SK-N-SH treated with all-trans-retinoic acid at 6 μM for 48 hours (cell line): ENCODE measurements around the gene TMEM151B.

Experiments
- ATAC-seq: fragments of 200-7000 bp; cut with Tn5 transposase; 3 replicates; pipeline ENCODE4 v1.9.1; 2020; ENCODE audit warnings: mild to moderate bottlenecking, moderate library complexity
- ARNTL ChIP-seq: fragments of 450-650 bp; formaldehyde crosslinking; IDR thresholded peaks from 2 replicates; pipeline ENCODE4 v1.5.0; 2020; ENCODE audit warnings: low read depth, mild to moderate bottlenecking, moderate library complexity, borderline replicate concordance
- CREB5 ChIP-seq: fragments of 250-450 bp; sonication (Bioruptor Pico); IDR thresholded peaks from 2 replicates; pipeline ENCODE4 v1.5.1; 2020; ENCODE audit warnings: low read depth, mild to moderate bottlenecking, moderate library complexity
- CSDC2 ChIP-seq: fragments of 250-450 bp; sonication (Bioruptor Pico); IDR thresholded peaks from 2 replicates; pipeline ENCODE4 v1.5.0; 2020; ENCODE audit warnings: mild to moderate bottlenecking, moderate library complexity
- CSRNP3 ChIP-seq: fragments of 250-450 bp; sonication (Bioruptor Pico); IDR thresholded peaks from 2 replicates; pipeline ENCODE4 v1.5.1; 2021; ENCODE audit warnings: mild to moderate bottlenecking, moderate library complexity
- ESRRG ChIP-seq: fragments of 250-450 bp; sonication (Bioruptor Pico); IDR thresholded peaks from 2 replicates; pipeline ENCODE4 v1.6.1; 2021; ENCODE audit warnings: mild to moderate bottlenecking
- ISL1 ChIP-seq: fragments of 250-450 bp; sonication (Bioruptor Pico); IDR thresholded peaks from 2 replicates; pipeline ENCODE4 v2.1.2; 2022; ENCODE audit warnings: mild to moderate bottlenecking, moderate library complexity
- OSR1 ChIP-seq: fragments of 250-450 bp; sonication (Bioruptor Pico); IDR thresholded peaks from 2 replicates; pipeline ENCODE4 v1.8.0; 2022; ENCODE audit warnings: moderate library complexity, mild to moderate bottlenecking, inconsistent platforms
- PATZ1 ChIP-seq: fragments of 250-450 bp; sonication (Bioruptor Pico); IDR thresholded peaks from 2 replicates; pipeline ENCODE4 v1.8.0; 2020; ENCODE audit warnings: mild to moderate bottlenecking, moderate library complexity, borderline replicate concordance
- POU6F1 ChIP-seq: fragments of 250-450 bp; sonication (Bioruptor Pico); IDR thresholded peaks from 2 replicates; pipeline ENCODE4 v1.8.0; 2021; ENCODE audit warnings: low read depth, mild to moderate bottlenecking, moderate library complexity, borderline replicate concordance
- PPARA ChIP-seq: fragments of 250-450 bp; sonication (Bioruptor Pico); IDR thresholded peaks from 2 replicates; pipeline ENCODE4 v1.5.0; 2020; ENCODE audit warnings: mild to moderate bottlenecking, borderline replicate concordance
- RARB ChIP-seq: fragments of 250-450 bp; sonication (Bioruptor Pico); IDR thresholded peaks from 2 replicates; pipeline ENCODE4 v1.8.0; 2021; ENCODE audit warnings: mild to moderate bottlenecking, moderate library complexity
- SNAI2 ChIP-seq: fragments of 250-450 bp; sonication (Bioruptor Pico); IDR thresholded peaks from 2 replicates; pipeline ENCODE4 v1.5.0; 2020; ENCODE audit warnings: mild to moderate bottlenecking, moderate library complexity
- TCF4 ChIP-seq: fragments of 250-450 bp; sonication (Bioruptor Pico); IDR thresholded peaks from 2 replicates; pipeline ENCODE4 v1.8.0; 2021; ENCODE audit warnings: mild to moderate bottlenecking, moderate library complexity, borderline replicate concordance
- TOX ChIP-seq: fragments of 250-450 bp; sonication (Bioruptor Pico); IDR thresholded peaks from 2 replicates; pipeline ENCODE4 v1.8.0; 2021; ENCODE audit warnings: mild to moderate bottlenecking, moderate library complexity, borderline replicate concordance
- TSHZ2 ChIP-seq: fragments of 250-450 bp; sonication (Bioruptor Pico); IDR thresholded peaks from 2 replicates; pipeline ENCODE4 v1.5.0; 2020; ENCODE audit warnings: mild to moderate bottlenecking, moderate library complexity
- ZC3H10 ChIP-seq: fragments of 250-450 bp; sonication (Bioruptor Pico); IDR thresholded peaks from 2 replicates; pipeline ENCODE4 v1.5.1; 2021; ENCODE audit warnings: mild to moderate bottlenecking, moderate library complexity
- ZFP3 ChIP-seq: fragments of 250-450 bp; sonication (Bioruptor Pico); IDR thresholded peaks from 2 replicates; pipeline ENCODE4 v1.5.0; 2020; ENCODE audit warnings: mild to moderate bottlenecking, moderate library complexity
- ZFP30 ChIP-seq: fragments of 450-650 bp; formaldehyde crosslinking; IDR thresholded peaks from 2 replicates; pipeline ENCODE4 v1.5.0; 2022; ENCODE audit warnings: mild to moderate bottlenecking, moderate library complexity
- ZNF565 ChIP-seq: fragments of 450-650 bp; formaldehyde crosslinking; conservative IDR thresholded peaks from 2 replicates; pipeline ENCODE4 v1.5.0; 2020; ENCODE audit warnings: low read depth, mild to moderate bottlenecking, moderate library complexity
- ZNF70 ChIP-seq: fragments of 450-650 bp; formaldehyde crosslinking; IDR thresholded peaks from 2 replicates; pipeline ENCODE4 v1.5.0; 2020; ENCODE audit warnings: mild to moderate bottlenecking, moderate library complexity
- ZNF8 ChIP-seq: fragments of 450-650 bp; formaldehyde crosslinking; IDR thresholded peaks from 2 replicates; pipeline ENCODE4 v1.5.0; 2020; ENCODE audit warnings: mild to moderate bottlenecking, moderate library complexity

Gene TMEM151B

GRCh38 chr6:44275271-44275748, 5.1 kb downstream of the TMEM151B start:
- no peak for TF ChIP-seq ZFP30 (CRISPR knock-in tag)
- TF ChIP-seq CREB5: no peak
- no peak for TF ChIP-seq RARB (CRISPR knock-in tag)
- no peak for TF ChIP-seq ISL1 (CRISPR knock-in tag)
- TF ChIP-seq PATZ1 (CRISPR knock-in tag): no peak
- no peak for TF ChIP-seq ZNF565
- TF ChIP-seq CSRNP3 (CRISPR knock-in tag): no peak
- no peak for TF ChIP-seq ARNTL (CRISPR knock-in tag)
- TF ChIP-seq SNAI2 (CRISPR knock-in tag): no peak
- TF ChIP-seq ESRRG (CRISPR knock-in tag): no peak
- TF ChIP-seq OSR1 (CRISPR knock-in tag): no peak
- no peak for ATAC-seq

- TF ChIP-seq OSR1 (CRISPR knock-in tag) (no peak), TOX (CRISPR knock-in tag) (no peak), ZNF565 (no peak), ZNF70 (no peak), CSDC2 (CRISPR knock-in tag) (no peak), CSRNP3 (CRISPR knock-in tag) (no peak), TCF4 (CRISPR knock-in tag) (no peak), PPARA (no peak), POU6F1 (CRISPR knock-in tag) (no peak), CREB5 (no peak), TSHZ2 (CRISPR knock-in tag) (no peak), ESRRG (CRISPR knock-in tag) (no peak), ZC3H10 (CRISPR knock-in tag) (no peak), ARNTL (CRISPR knock-in tag) (no peak), PATZ1 (CRISPR knock-in tag) (no peak), ZFP30 (CRISPR knock-in tag) (no peak), ZNF8 (CRISPR knock-in tag) (no peak), SNAI2 (CRISPR knock-in tag) (no peak), ZFP3 (CRISPR knock-in tag) (no peak)
- no peak for ATAC-seq
Measured at GRCh38 chr6:44275749-44276648, 5.7 kb downstream of the TMEM151B start.
